HepG2 (cell line): ENCODE data around the gene APOBEC3B. TPM values are rescaled to one million over a fixed set of nuclear protein-coding genes. Genes with fewer than 3 reads are reported as not detected.

Experiments
- ATAC-seq: fragments of 200-7000 bp; cut with Tn5 transposase; 3 replicates; pipeline ENCODE4 v1.9.1; 2020; ENCODE audit warnings: mild to moderate bottlenecking, moderate library complexity
- BruUV-seq: library from RNA; stranded (reverse); fragments of 400-500 nt; replicated peaks from 2 replicates; lab custom pipeline; 2021; lab: Mats Ljungman, UMichigan
- CTCF ChIA-PET: fragments of 300-600 bp; formaldehyde crosslinking; extraction: SDS; loops from one replicate; lab custom pipeline; 2021; ENCODE audit warnings: low total read pairs, inconsistent platforms, low intra/inter-chr PET ratio; lab: Yijun Ruan, JAX
- POLR2A ChIA-PET: fragments of 350-600 bp; sonication (Branson Sonifier 250); formaldehyde crosslinking; loops from one replicate; lab custom pipeline; 2020; ENCODE audit warnings: antibody characterized with exemption, inconsistent platforms; lab: Yijun Ruan, JAX
- DNase-seq: peaks from one replicate; pipeline ENCODE4 v3.0.0-alpha.2; 2015; ENCODE audit warnings: low spot score
- FAIRE-seq: peaks from 3 replicates; lab custom pipeline; 2011; peaks lifted over from hg19 to GRCh38; lab: Jason Lieb, UNC
- H2AFZ ChIP-seq: one replicate; pipeline ENCODE4 v1.6.1; 2011; ENCODE audit warnings: low read length, inconsistent platforms
- H3K27ac ChIP-seq: fragments of 300-600 bp; 3 replicates; pipeline ENCODE4 v1.8.0; 2011; ENCODE audit warnings: mixed run types, mild to moderate bottlenecking, mixed read lengths, low read length, inconsistent platforms; ENCODE audit not compliant: insufficient read depth; ENCODE audit errors: extremely low read length
- H3K27me3 ChIP-seq, 2 experiments: fragments of 200-600 bp in 1 of 2; 2 replicates in 1 of 2; 3 replicates in 1 of 2; pipeline versions ENCODE4 v1.6.0 to v1.8.0; 2011; ENCODE audit warnings: low read length in 2 of 2, mild to moderate bottlenecking in 2 of 2, moderate library complexity in 2 of 2, inconsistent platforms in 1 of 2; ENCODE audit not compliant: insufficient read depth in 2 of 2, control insufficient read depth in 1 of 2
- H3K36me3 ChIP-seq, 2 experiments: fragments of 200-600 bp in 1 of 2; replicated peaks in 1 of 2; 2 replicates in 1 of 2; 3 replicates in 1 of 2; pipeline versions ENCODE4 v1.5.1 to v1.8.0; 2011; ENCODE audit warnings: low read length in 2 of 2, inconsistent platforms in 1 of 2; ENCODE audit not compliant: insufficient read depth in 2 of 2, control insufficient read depth in 1 of 2
- H3K4me1 ChIP-seq: 2 replicates; pipeline ENCODE4 v1.5.1; 2012; ENCODE audit warnings: low read length, inconsistent platforms; ENCODE audit not compliant: insufficient read depth
- H3K4me2 ChIP-seq: 2 replicates; pipeline ENCODE4 v1.6.0; 2011; ENCODE audit warnings: low read depth, low read length, inconsistent platforms
- H3K4me3 ChIP-seq, 3 experiments: fragments of 200-600 bp in 1 of 3; sonication (generic), shearing (Covaris generic) in 1 of 3; replicated peaks in 1 of 3; 2 replicates each; pipeline ENCODE4 v1.5.1; 2011 to 2016; ENCODE audit warnings: low read length in 3 of 3, inconsistent platforms in 2 of 3, low read depth in 2 of 3, mild to moderate bottlenecking in 2 of 3, control low read depth in 1 of 3, mixed read lengths in 1 of 3; ENCODE audit not compliant: insufficient read depth in 1 of 3
- H3K79me2 ChIP-seq: one replicate; pipeline ENCODE4 v1.6.1; 2011; ENCODE audit warnings: low read length, inconsistent platforms; ENCODE audit not compliant: insufficient read depth
- H3K9ac ChIP-seq: 2 replicates; pipeline ENCODE4 v1.6.0; 2011; ENCODE audit warnings: mild to moderate bottlenecking, low read depth, low read length, inconsistent platforms; ENCODE audit not compliant: insufficient read depth
- H3K9me3 ChIP-seq: 2 replicates; pipeline ENCODE4 v1.5.1; 2012; ENCODE audit warnings: mild to moderate bottlenecking, low read length
- H4K20me1 ChIP-seq: 2 replicates; pipeline ENCODE4 v1.6.0; 2011; ENCODE audit warnings: inconsistent platforms, mild to moderate bottlenecking, low read length, moderate library complexity; ENCODE audit not compliant: insufficient read depth
- ARHGAP35 ChIP-seq: sonication (generic); formaldehyde crosslinking; IDR thresholded peaks from 2 replicates; pipeline ENCODE4 v1.9.0; 2022; ENCODE audit warnings: mild to moderate bottlenecking, inconsistent platforms, moderate library complexity, missing genetic modification reagents, borderline replicate concordance
- ARNTL ChIP-seq: sonication (generic); formaldehyde crosslinking; IDR thresholded peaks from 2 replicates; pipeline ENCODE4 v1.4.0; 2020; ENCODE audit warnings: mild to moderate bottlenecking, missing genetic modification reagents
- NCOR1 ChIP-seq: fragments of 200-600 bp; sonication (generic); IDR thresholded peaks from 2 replicates; pipeline ENCODE4 v1.7.0; 2017; ENCODE audit warnings: antibody characterized with exemption, low read length, borderline replicate concordance
- NFATC3 ChIP-seq: sonication (generic); formaldehyde crosslinking; IDR thresholded peaks from 2 replicates; pipeline ENCODE4 v1.5.1; 2020; ENCODE audit warnings: mild to moderate bottlenecking, missing genetic modification reagents
- NFE2L2 ChIP-seq: fragments of 150-350 bp; IDR thresholded peaks from 2 replicates; pipeline ENCODE4 v1.6.1; 2014; ENCODE audit warnings: low read length
- NR2C2 ChIP-seq: sonication (generic); formaldehyde crosslinking; IDR thresholded peaks from 2 replicates; pipeline ENCODE4 v1.4.0; 2020; ENCODE audit warnings: missing genetic modification reagents, mild to moderate bottlenecking, moderate library complexity, borderline replicate concordance
- NR2F1 ChIP-seq, 2 experiments: fragments of 450-650 bp in 1 of 2; formaldehyde crosslinking in 1 of 2; IDR thresholded peaks; 2 replicates each; pipeline versions ENCODE4 v1.5.0 to v1.6.1; 2016 to 2020; ENCODE audit warnings: mild to moderate bottlenecking in 1 of 2, missing compliant biosample characterization in 1 of 2, missing genetic modification reagents in 1 of 2, moderate library complexity in 1 of 2
- PHF5A ChIP-seq: IDR thresholded peaks from one replicate; pipeline ENCODE4 v1.6.1; 2018; ENCODE audit warnings: low read depth, missing genetic modification reagents; ENCODE audit not compliant: unreplicated experiment
- REXO4 ChIP-seq: sonication (generic); formaldehyde crosslinking; IDR thresholded peaks from 2 replicates; pipeline ENCODE4 v1.8.0; 2022; ENCODE audit warnings: missing genetic modification reagents, mild to moderate bottlenecking, borderline replicate concordance
- ZNF17 ChIP-seq: sonication (generic); formaldehyde crosslinking; IDR thresholded peaks from 2 replicates; pipeline ENCODE4 v1.5.0; 2020; ENCODE audit warnings: mild to moderate bottlenecking, missing genetic modification reagents
- ZNF432 ChIP-seq: sonication (generic); formaldehyde crosslinking; IDR thresholded peaks from 2 replicates; pipeline ENCODE4 v1.5.0; 2020; ENCODE audit warnings: missing genetic modification reagents, mild to moderate bottlenecking, borderline replicate concordance
- ZNF674 ChIP-seq: sonication (generic); formaldehyde crosslinking; IDR thresholded peaks from 2 replicates; pipeline ENCODE4 v1.5.0; 2020; ENCODE audit warnings: low read depth, mild to moderate bottlenecking, missing genetic modification reagents
- WGBS: methylation state at CpG from one replicate; pipeline ENCODE4 v1.1.6; 2017; ENCODE audit warnings: low lambda C conversion rate; 5-methylcytosine and 5-hydroxymethylcytosine counted together
- in situ Hi-C: cut with HindIII; loops from 2 replicates; pipeline ENCODE4 v1.10.0; 2017; ENCODE audit warnings: low pct_unique_long_range_greater_than_20kb; ENCODE audit not compliant: extremely low pct_ligation_motif_present
- intact Hi-C: fragments of 100-400 bp; cut with micrococcal nuclease; formaldehyde crosslinking; loops from one replicate; pipeline ENCODE4 v1.10.0; 2022; ENCODE audit not compliant: unreplicated experiment
- polyA plus RNA-seq, 8 experiments: library from polyadenylated mRNA; depleted of rRNA in 3 of 8; stranded (reverse) in 7 of 8; unstranded in 1 of 8; fragments of >200 nt; fragmentation: Illumina TruSeq in 4 of 8; extraction: Trizol in 4 of 8; gene quantifications; 2 replicates each; pipeline versions ENCODE4 v1.2.1 to v1.2.3, GENCODE V29; 2011 to 2016; ENCODE audit warnings: low read depth in 4 of 8, missing spikeins in 1 of 8, mixed read lengths in 1 of 8; ENCODE audit not compliant: insufficient read depth in 1 of 8
- total RNA-seq, 5 experiments: library from RNA; depleted of rRNA; stranded (reverse); fragments of >200 nt; fragmentation: Illumina TruSeq; extraction: Trizol; gene quantifications; 2 replicates each; pipeline ENCODE4 v1.2.3, GENCODE V29; 2016; ENCODE audit warnings: low read depth in 1 of 5
- TF ChIP-seq, protein P1 (sequence below): sonication (generic); formaldehyde crosslinking; IDR thresholded peaks from 2 replicates; pipeline ENCODE4 v1.4.0; 2020; ENCODE audit warnings: mild to moderate bottlenecking, missing genetic modification reagents
- TF ChIP-seq, protein P2 (sequence below): sonication (generic); formaldehyde crosslinking; IDR thresholded peaks from 2 replicates; pipeline ENCODE4 v1.4.0; 2020; ENCODE audit warnings: mild to moderate bottlenecking, missing genetic modification reagents
- TF ChIP-seq, protein P3 (sequence below): IDR thresholded peaks from 2 replicates; pipeline ENCODE4 v1.6.1; 2018; ENCODE audit warnings: missing genetic modification reagents, mild to moderate bottlenecking, missing compliant biosample characterization
- TF ChIP-seq, protein P4 (sequence below): fragments of 450-650 bp; IDR thresholded peaks from 2 replicates; pipeline ENCODE4 v1.6.1; 2016

The APOBEC3B gene
- total and polyA plus RNA-seq, 2 of the 13 experiments (the other 11 are each of a cell fraction or from before 2014, with no cell fraction given): 6.7 to 8.8 TPM

DNA sequence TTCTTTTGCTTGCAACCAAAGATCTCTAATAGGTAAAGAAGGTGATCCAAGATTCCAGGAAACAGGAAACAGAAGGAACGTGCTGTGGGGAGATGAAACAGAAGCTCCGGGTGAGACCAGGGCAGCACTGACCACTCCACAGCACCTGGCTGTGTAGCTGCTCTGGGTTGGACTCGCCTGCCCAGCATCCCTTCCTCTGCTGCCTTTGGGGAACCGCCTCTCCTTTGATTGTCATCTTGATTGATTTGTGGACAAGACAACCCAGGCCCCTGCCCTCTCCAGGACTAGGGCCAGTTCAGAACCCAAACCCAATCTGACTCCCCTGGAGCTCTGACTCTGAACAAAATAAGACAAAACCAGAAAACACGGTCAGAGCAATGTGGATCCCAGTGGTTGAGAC lies 39.4 kb upstream of the APOBEC3B start:
- H3K79me2 ChIP-seq: no peaks in the 10 kb centered on the region
- FAIRE-seq (no peak), ATAC-seq (no peak), DNase-seq (no peak)
- BruUV-seq: no TSS peak
- no peaks in the 10 kb centered on the region for H3K9me3 ChIP-seq
- in situ Hi-C loops (no loop called here), intact Hi-C loops (no loop called here)
- H3K36me3 ChIP-seq: no peaks in the 10 kb centered on the region
- no peaks in the 10 kb centered on the region for H4K20me1 ChIP-seq
- H3K9ac ChIP-seq: no peak overlapping the region
- peaks cover 2 to 47% of the 10 kb centered on the region in 2 experiments; a peak in 3 of 5 replicates for H3K27me3 ChIP-seq
- H3K4me3 ChIP-seq: no peak overlapping the region
- ChIA-PET POLR2A (no interaction called here), CTCF (no interaction called here)
- no peaks in the 10 kb centered on the region for H3K4me1 ChIP-seq
- no peak overlapping the region for H2AFZ ChIP-seq
- no peak for TF ChIP-seq NCOR1
- TF ChIP-seq ZNF432 (CRISPR knock-in tag): no peak
- no peak for TF ChIP-seq PHF5A (CRISPR knock-in tag)
- TF ChIP-seq, protein P1, sequence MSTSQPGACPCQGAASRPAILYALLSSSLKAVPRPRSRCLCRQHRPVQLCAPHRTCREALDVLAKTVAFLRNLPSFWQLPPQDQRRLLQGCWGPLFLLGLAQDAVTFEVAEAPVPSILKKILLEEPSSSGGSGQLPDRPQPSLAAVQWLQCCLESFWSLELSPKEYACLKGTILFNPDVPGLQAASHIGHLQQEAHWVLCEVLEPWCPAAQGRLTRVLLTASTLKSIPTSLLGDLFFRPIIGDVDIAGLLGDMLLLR (CRISPR knock-in tag): no peak
- TF ChIP-seq NR2F1 (CRISPR knock-in tag; IDR thresholded peaks at IDR 0.05): no peak
- TF ChIP-seq NR2C2: no peak
- TF ChIP-seq ARHGAP35 (CRISPR knock-in tag): no peak
- no peak for TF ChIP-seq NFE2L2
- TF ChIP-seq NFATC3: no peak
- WGBS: 47% methylated on average over 5 of the region's 5 CpGs
- H3K27ac ChIP-seq: no peak overlapping the region
- H3K4me2 ChIP-seq: no peak overlapping the region

DNA sequence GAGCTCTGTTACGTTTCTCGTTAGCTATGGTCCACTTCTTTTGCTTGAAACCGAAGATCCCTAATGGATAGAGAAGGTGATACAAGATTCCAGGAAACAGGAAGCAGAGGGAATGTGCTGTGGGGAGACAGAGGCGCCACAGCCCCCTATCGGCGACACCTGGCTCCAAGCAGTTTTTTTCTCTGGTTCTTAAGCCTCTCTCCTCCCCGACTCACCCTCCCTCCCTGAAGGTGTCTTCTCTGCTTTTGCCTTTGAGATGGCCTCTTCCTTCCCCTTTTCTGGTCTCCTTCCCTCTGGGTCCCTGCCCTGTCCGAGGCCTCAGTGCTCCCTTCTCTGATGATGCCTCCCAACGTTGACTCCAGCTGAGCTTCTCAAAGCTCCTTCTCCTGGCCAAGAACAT lies 38.9 kb upstream of the APOBEC3B start:
- FAIRE-seq (no peak), DNase-seq (no peak)
- TF ChIP-seq ARNTL (no peak), ZNF17 (CRISPR knock-in tag) (no peak), REXO4 (no peak), ZNF674 (CRISPR knock-in tag) (no peak)
- TF ChIP-seq, protein P2, sequence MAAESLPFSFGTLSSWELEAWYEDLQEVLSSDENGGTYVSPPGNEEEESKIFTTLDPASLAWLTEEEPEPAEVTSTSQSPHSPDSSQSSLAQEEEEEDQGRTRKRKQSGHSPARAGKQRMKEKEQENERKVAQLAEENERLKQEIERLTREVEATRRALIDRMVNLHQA: no peak
- TF ChIP-seq, protein P3, sequence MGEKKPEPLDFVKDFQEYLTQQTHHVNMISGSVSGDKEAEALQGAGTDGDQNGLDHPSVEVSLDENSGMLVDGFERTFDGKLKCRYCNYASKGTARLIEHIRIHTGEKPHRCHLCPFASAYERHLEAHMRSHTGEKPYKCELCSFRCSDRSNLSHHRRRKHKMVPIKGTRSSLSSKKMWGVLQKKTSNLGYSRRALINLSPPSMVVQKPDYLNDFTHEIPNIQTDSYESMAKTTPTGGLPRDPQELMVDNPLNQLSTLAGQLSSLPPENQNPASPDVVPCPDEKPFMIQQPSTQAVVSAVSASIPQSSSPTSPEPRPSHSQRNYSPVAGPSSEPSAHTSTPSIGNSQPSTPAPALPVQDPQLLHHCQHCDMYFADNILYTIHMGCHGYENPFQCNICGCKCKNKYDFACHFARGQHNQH (CRISPR knock-in tag): no peak
- TF ChIP-seq, protein P4, sequence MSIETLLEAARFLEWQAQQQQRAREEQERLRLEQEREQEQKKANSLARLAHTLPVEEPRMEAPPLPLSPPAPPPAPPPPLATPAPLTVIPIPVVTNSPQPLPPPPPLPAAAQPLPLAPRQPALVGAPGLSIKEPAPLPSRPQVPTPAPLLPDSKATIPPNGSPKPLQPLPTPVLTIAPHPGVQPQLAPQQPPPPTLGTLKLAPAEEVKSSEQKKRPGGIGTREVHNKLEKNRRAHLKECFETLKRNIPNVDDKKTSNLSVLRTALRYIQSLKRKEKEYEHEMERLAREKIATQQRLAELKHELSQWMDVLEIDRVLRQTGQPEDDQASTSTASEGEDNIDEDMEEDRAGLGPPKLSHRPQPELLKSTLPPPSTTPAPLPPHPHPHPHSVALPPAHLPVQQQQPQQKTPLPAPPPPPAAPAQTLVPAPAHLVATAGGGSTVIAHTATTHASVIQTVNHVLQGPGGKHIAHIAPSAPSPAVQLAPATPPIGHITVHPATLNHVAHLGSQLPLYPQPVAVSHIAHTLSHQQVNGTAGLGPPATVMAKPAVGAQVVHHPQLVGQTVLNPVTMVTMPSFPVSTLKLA: no peak

More for the DNA sequence above, 38.9 kb upstream of the APOBEC3B start:
- in situ Hi-C loops (no loop called here), intact Hi-C loops (no loop called here)
- Histone ChIP-seq H3K27me3 (peaks cover 2 to 49% of the 10 kb centered on the region in 2 experiments; a peak in 3 of 5 replicates), H3K79me2 (no peaks in the 10 kb centered on the region), H3K36me3 (no peaks in the 10 kb centered on the region), H3K4me3 (no peak overlapping the region), H2AFZ (no peak overlapping the region), H4K20me1 (no peaks in the 10 kb centered on the region), H3K27ac (no peak overlapping the region), H3K9ac (no peak overlapping the region), H3K9me3 (no peaks in the 10 kb centered on the region), H3K4me2 (no peak overlapping the region), H3K4me1 (no peaks in the 10 kb centered on the region)
- 44% methylated on average over 9 of the region's 9 CpGs for WGBS
- ATAC-seq: no peak
- POLR2A ChIA-PET: no interaction called here
- CTCF ChIA-PET: no interaction called here
- BruUV-seq: no TSS peak
